Endodermal cell (in vitro differentiated cells): ENCODE results near the gene SF3B5. TPM values are rescaled to one million over a fixed set of nuclear protein-coding genes. Genes with fewer than 3 reads are reported as not detected.

ENCODE experiments used
- DNase-seq: peaks from one replicate; pipeline ENCODE4 v3.0.0-alpha.2; 2017
- H3K27ac ChIP-seq: 2 replicates; pipeline ENCODE4 v1.5.1; 2013; ENCODE audit warnings: mild to moderate bottlenecking, low read depth, low read length, moderate library complexity
- H3K27me3 ChIP-seq: 2 replicates; pipeline ENCODE4 v1.6.1; 2013; ENCODE audit warnings: mild to moderate bottlenecking, low read length, moderate library complexity; ENCODE audit not compliant: insufficient read depth, control insufficient read depth, poor library complexity, severe bottlenecking
- H3K36me3 ChIP-seq: 2 replicates; pipeline ENCODE4 v1.7.0; 2013; ENCODE audit warnings: mild to moderate bottlenecking, low read length, moderate library complexity; ENCODE audit not compliant: control insufficient read depth, insufficient read depth
- H3K4me1 ChIP-seq: one replicate; pipeline ENCODE4 v1.7.0; 2013; ENCODE audit warnings: low read length; ENCODE audit not compliant: control insufficient read depth, insufficient read depth
- H3K4me3 ChIP-seq: 2 replicates; pipeline ENCODE4 v1.5.1; 2013; ENCODE audit warnings: mild to moderate bottlenecking, low read length, moderate library complexity
- H3K9ac ChIP-seq: 2 replicates; pipeline ENCODE4 v1.6.1; 2013; ENCODE audit warnings: mild to moderate bottlenecking, low read length, moderate library complexity; ENCODE audit not compliant: poor library complexity, severe bottlenecking; ENCODE audit errors: extremely low read depth
- H3K9me3 ChIP-seq: 2 replicates; pipeline ENCODE4 v1.6.1; 2013; ENCODE audit warnings: mild to moderate bottlenecking, low read length, moderate library complexity; ENCODE audit not compliant: control insufficient read depth
- H3K27ac Mint-ChIP-seq: 2 replicates; pipeline ENCODE4 v1.8.0; 2020; ENCODE audit warnings: mixed read lengths
- H3K27me3 Mint-ChIP-seq: 2 replicates; pipeline ENCODE4 v1.8.0; 2021; ENCODE audit warnings: mild to moderate bottlenecking, mixed read lengths; ENCODE audit not compliant: insufficient read depth
- H3K36me3 Mint-ChIP-seq: 2 replicates; pipeline ENCODE4 v1.8.0; 2020; ENCODE audit warnings: low read depth, mixed read lengths
- H3K4me1 Mint-ChIP-seq: 2 replicates; pipeline ENCODE4 v1.8.0; 2020; ENCODE audit warnings: mixed read lengths
- H3K4me3 Mint-ChIP-seq: 2 replicates; pipeline ENCODE4 v1.8.0; 2020; ENCODE audit warnings: mild to moderate bottlenecking, moderate library complexity, mixed read lengths
- H3K9me3 Mint-ChIP-seq: 2 replicates; pipeline ENCODE4 v1.8.0; 2020; ENCODE audit warnings: mild to moderate bottlenecking, mixed read lengths
- CTCF ChIP-seq: fragments of 200-600 bp; sonication (generic); conservative IDR thresholded peaks from 2 replicates; pipeline ENCODE4 v1.5.0; 2021; ENCODE audit warnings: antibody characterized with exemption, mild to moderate bottlenecking
- WGBS, 2 experiments: methylation state at CpG; one replicate each; pipeline versions ENCODE4 v1.1.5 to v1.1.7; 2013; ENCODE audit warnings: missing lambda C conversion rate in 2 of 2, mixed read lengths in 1 of 2; ENCODE audit not compliant: insufficient coverage in 1 of 2, insufficient read length in 1 of 2; 5-methylcytosine and 5-hydroxymethylcytosine counted together
- total RNA-seq, 2 donors: library from RNA; stranded (reverse); fragmentation: NEBNext Ultra II Directional in 1 of 2; extraction: Animal tissue kit (Norgen Biotek cat#: 25700) in 1 of 2; gene quantifications; 2 replicates in 1 of 2; 3 replicates in 1 of 2; pipeline ENCODE4 v1.2.1, GENCODE V29; 2021

Gene SF3B5
- total RNA-seq, 2 donors from 2014 or later: 124 to 138 TPM

- no peak for TF ChIP-seq CTCF
- no peaks in the 10 kb centered on the region for H3K27me3 ChIP-seq
- H3K4me3 ChIP-seq: no peak overlapping the region
- H3K4me1 Mint-ChIP-seq: no peaks in the 10 kb centered on the region
- H3K9me3 Mint-ChIP-seq: no peaks in the 10 kb centered on the region
- H3K4me1 ChIP-seq: no peaks in the 10 kb centered on the region
- no peak overlapping the region for H3K9ac ChIP-seq
- H3K9me3 ChIP-seq: no peaks in the 10 kb centered on the region
- no peak for DNase-seq
- H3K4me3 Mint-ChIP-seq: no peak overlapping the region
- no peak overlapping the region for H3K27ac ChIP-seq
- H3K36me3 Mint-ChIP-seq: no peaks in the 10 kb centered on the region
- H3K27me3 Mint-ChIP-seq: peaks cover under 1% of the 10 kb centered on the region
- no peak overlapping the region for H3K27ac Mint-ChIP-seq
- H3K36me3 ChIP-seq: no peaks in the 10 kb centered on the region
- WGBS, 2 experiments: 75 to 92% methylated on average over 2 of the region's 2 CpGs
These were observed 28.0 kb upstream of the SF3B5 start for GRCh38 chr6:144123421-144123820.

GRCh38 chr6:144122861-144123260 lies 27.5 kb upstream of the SF3B5 start:
- Mint-ChIP-seq H3K9me3 (no peaks in the 10 kb centered on the region), H3K27ac (no peak overlapping the region), H3K4me3 (no peak overlapping the region), H3K27me3 (no peaks in the 10 kb centered on the region), H3K36me3 (no peaks in the 10 kb centered on the region), H3K4me1 (no peaks in the 10 kb centered on the region)
- TF ChIP-seq CTCF: no peak
- H3K27me3 ChIP-seq: no peaks in the 10 kb centered on the region
- no peak for DNase-seq
- no peak overlapping the region for H3K9ac ChIP-seq
- H3K36me3 ChIP-seq: no peaks in the 10 kb centered on the region
- H3K27ac ChIP-seq: no peak overlapping the region
- no peaks in the 10 kb centered on the region for H3K4me1 ChIP-seq
- no peaks in the 10 kb centered on the region for H3K9me3 ChIP-seq
- no peak overlapping the region for H3K4me3 ChIP-seq

GRCh38 chr6:144119376-144119775 lies 24.0 kb upstream of the SF3B5 start:
- Histone ChIP-seq H3K9ac (no peak overlapping the region), H3K27me3 (no peaks in the 10 kb centered on the region), H3K4me3 (no peak overlapping the region), H3K27ac (no peak overlapping the region), H3K9me3 (no peaks in the 10 kb centered on the region), H3K4me1 (no peaks in the 10 kb centered on the region), H3K36me3 (no peaks in the 10 kb centered on the region)
- Mint-ChIP-seq H3K36me3 (no peaks in the 10 kb centered on the region), H3K4me1 (no peaks in the 10 kb centered on the region), H3K4me3 (no peak overlapping the region), H3K9me3 (no peaks in the 10 kb centered on the region), H3K27ac (no peak overlapping the region), H3K27me3 (no peaks in the 10 kb centered on the region)
- no peak for DNase-seq
- 93 to 94% methylated on average over 2 to 5 of the region's 5 CpGs for WGBS, 2 experiments
- no peak for TF ChIP-seq CTCF
